ENCODE data around the gene GPX3. TPM values are rescaled to one million over a fixed set of nuclear protein-coding genes. Genes with fewer than 3 reads are reported as not detected.
A peak's percentile ranks its signal among the peaks of the same experiment; 100 is the strongest.

GPX3 gene
- total RNA-seq, 2 experiments from 2014 or later = not detected

DNA sequence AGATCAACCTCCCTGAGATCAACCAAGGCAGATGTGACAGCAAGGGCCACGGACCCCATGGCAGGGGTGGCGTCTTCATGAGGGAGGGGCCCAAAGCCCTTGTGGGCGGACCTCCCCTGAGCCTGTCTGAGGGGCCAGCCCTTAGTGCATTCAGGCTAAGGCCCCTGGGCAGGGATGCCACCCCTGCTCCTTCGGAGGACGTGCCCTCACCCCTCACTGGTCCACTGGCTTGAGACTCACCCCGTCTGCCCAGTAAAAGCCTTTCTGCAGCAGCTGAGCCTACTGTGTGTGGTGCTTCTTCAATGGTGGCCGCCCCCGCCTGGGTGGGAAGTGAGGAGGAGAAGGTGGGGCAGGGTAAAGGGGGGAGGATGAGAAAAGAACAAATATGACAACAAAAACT, 8.3 kb downstream of the GPX3 start:
- H3K4me1 Mint-ChIP-seq (ENCODE audit: low read depth) = peaks cover 6% of the 10 kb centered on the region
- ChIA-PET CTCF (no interaction called here), POLR2A (no interaction called here)
- H3K27ac Mint-ChIP-seq = no peak overlapping the region
- intact Hi-C loops (cut with micrococcal nuclease) = no loop called here
- no peaks in the 10 kb centered on the region for H3K9me3 Mint-ChIP-seq
- H3K4me3 Mint-ChIP-seq = no peak overlapping the region
- no peak for DNase-seq
- H3K27me3 Mint-ChIP-seq = no peaks in the 10 kb centered on the region
- peaks cover 64% of the 10 kb centered on the region for H3K36me3 Mint-ChIP-seq

DNA sequence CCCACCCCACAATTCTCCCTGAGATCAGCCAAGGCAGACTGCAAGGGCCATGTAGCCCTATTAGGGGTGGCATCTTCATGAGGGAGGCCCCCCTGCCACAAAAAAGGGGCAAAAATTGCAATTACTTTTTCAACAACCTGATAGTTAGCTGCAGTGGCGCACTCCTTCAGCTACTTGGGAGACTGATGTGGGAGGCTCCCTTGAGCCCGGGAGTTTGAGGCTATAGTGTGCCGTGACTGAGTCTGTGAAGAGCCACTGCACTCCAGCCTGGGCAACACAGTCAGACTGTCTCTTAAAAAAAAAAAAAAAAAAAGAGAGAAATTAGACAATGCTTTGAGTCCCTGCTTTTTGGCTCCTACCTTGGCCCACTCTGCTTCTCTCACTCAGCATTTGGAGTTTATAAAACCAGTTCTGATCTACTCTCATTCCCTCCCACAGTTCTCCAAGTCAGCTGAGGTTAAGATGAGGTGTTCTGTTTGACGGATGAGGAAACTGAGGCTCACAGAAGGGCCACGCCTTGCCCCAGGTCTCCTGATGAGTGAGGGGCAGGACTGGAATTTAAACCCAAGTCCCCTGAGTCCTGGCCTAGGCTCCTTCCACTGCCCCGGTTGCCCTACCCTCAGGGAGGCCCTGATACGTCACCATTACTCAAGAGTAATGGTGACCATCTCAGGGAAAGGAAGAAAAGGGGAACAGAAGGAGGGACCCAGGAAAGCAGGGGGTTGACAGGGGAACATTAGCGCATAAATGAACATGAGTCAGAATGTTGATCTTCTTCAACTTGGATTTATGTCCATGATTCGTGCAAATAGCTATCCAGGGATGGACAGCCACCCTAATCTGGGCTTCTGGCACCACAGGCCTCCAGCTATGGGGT, 9.0 kb downstream of the GPX3 start:
- ChIA-PET CTCF (no interaction called here), POLR2A (no interaction called here)
- DNase-seq = no peak
- H3K27ac Mint-ChIP-seq = peak overlapping the region; percentile 52
- H3K36me3 Mint-ChIP-seq = peaks cover 69% of the 10 kb centered on the region
- H3K4me3 Mint-ChIP-seq = no peak overlapping the region
- peaks cover 6% of the 10 kb centered on the region for H3K4me1 Mint-ChIP-seq (ENCODE audit: low read depth)
- intact Hi-C loops (cut with micrococcal nuclease) = no loop called here
- no peaks in the 10 kb centered on the region for H3K9me3 Mint-ChIP-seq
- H3K27me3 Mint-ChIP-seq = no peaks in the 10 kb centered on the region

DNA sequence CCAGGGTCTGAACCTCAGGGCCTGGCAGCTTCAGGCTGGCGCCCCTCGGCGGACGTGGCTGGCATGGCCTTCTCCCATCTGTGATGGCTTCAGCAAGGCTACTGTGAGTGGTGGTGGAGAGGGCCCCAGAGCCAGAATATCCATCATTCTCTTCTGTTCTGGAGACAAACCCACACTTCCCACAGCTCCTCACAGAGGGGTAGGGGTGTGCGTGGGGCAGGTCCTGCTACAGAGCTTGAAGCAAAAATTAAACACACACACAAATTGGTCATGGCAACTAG, 9.6 kb downstream of the GPX3 start:
- intact Hi-C loops (cut with micrococcal nuclease) = no loop called here
- no peaks in the 10 kb centered on the region for H3K9me3 Mint-ChIP-seq
- ChIA-PET CTCF (no interaction called here), POLR2A (interaction anchor here (0.6 kb wide), 1 partner anchor 43 kb away, joined by 3 read pairs; no protein-coding TSS in a partner anchor)
- H3K27me3 Mint-ChIP-seq = no peaks in the 10 kb centered on the region
- H3K4me1 Mint-ChIP-seq (ENCODE audit: low read depth) = peaks cover 2% of the 10 kb centered on the region
- no peak for DNase-seq
- H3K4me3 Mint-ChIP-seq = no peak overlapping the region
- H3K27ac Mint-ChIP-seq = no peak overlapping the region
- peaks cover 74% of the 10 kb centered on the region for H3K36me3 Mint-ChIP-seq

DNA sequence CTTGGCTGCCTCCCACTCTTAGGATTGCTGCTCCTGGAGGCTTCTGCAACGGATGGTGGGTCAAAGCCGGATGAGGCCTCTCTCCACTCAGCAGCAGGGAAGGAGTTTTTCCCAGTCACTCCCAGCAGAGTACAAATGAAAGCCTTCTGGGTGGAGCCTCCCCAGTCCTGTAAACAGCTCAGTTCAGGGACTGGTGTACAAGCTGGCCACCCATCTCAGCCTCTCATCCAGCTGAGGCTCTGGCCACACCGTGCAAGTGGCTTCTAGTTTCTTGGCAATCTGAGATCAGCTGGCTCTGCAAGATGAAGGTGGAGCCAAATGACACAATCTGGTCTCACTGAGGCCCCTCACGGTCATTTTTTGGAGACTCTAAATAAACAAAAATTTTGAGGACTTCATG, 10.0 kb downstream of the GPX3 start:
- no peaks in the 10 kb centered on the region for H3K27me3 Mint-ChIP-seq
- H3K4me1 Mint-ChIP-seq (ENCODE audit: low read depth) = peaks cover 2% of the 10 kb centered on the region
- peaks cover 78% of the 10 kb centered on the region for H3K36me3 Mint-ChIP-seq
- DNase-seq = no peak
- ChIA-PET POLR2A (interaction anchor here (0.6 kb wide), 1 partner anchor 42 kb away, joined by 3 read pairs; no protein-coding TSS in a partner anchor), CTCF (no interaction called here)
- intact Hi-C loops (cut with micrococcal nuclease) = no loop called here
- no peak overlapping the region for H3K27ac Mint-ChIP-seq
- no peaks in the 10 kb centered on the region for H3K9me3 Mint-ChIP-seq
- H3K4me3 Mint-ChIP-seq = no peak overlapping the region

DNA sequence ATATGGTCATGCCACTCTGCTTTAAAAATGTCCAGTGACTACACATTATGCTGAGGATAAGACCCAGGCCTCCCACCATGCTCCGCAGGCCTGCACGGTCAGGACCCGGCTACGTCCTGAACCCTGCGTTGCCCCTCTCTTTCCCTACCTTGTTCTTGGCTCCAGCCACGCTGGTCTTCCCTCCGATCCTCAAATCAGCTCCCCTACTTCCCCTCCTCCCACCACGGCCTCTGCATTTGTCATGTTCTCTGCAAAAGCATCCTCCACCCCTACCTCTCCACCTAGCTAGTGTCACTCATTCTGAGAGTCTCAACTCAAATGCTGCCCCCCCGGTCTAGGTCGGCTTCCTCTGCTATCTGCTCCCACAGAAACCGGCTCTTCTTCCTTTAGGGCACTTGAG, 11.2 kb downstream of the GPX3 start:
- Mint-ChIP-seq H3K27ac (peak overlapping the region; percentile 38), H3K27me3 (no peaks in the 10 kb centered on the region), H3K9me3 (no peaks in the 10 kb centered on the region), H3K4me1 (ENCODE audit: low read depth) (peaks cover 2% of the 10 kb centered on the region), H3K36me3 (peaks cover 84% of the 10 kb centered on the region), H3K4me3 (no peak overlapping the region)
- intact Hi-C loops (cut with micrococcal nuclease) = no loop called here
- POLR2A ChIA-PET = no interaction called here
- CTCF ChIA-PET = interaction anchor here (0.8 kb wide), 1 partner anchor 133 kb away, joined by 3 read pairs; no protein-coding TSS in a partner anchor
- no peak for DNase-seq

DNA sequence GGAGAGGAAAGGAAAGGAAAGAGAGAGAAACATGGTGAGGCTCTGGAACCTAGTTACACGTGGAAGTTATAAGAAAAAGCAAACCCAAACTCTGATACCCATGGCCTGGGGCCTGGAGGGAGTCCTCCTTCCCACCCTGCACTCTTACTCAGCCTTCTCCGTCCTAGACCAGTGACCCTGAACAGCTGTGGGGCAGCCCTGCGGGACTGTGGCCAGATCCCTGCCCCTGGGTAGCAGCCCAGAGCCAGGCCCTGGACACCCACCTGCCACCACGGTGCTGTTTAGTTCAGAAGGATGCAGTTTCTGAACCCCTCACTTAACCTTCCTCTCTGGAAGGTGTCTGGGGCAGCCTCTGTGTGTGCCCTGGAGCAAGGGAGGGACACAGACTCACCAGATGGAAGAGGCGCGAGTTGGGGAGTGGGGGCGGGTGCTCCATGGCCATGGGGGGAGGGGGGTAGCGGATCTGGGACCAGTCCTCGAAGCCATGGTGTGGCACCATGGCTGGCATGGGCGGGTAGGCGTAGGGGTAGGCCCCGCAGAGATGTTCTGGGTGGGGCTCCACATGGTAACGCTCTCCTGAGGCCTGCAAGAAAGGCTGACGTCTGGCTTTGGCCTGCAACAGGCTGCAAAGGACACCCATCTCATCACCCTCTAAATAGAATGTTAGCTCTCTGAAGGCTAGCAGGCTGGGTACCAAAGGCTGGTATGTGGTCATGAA, 13.0 kb downstream of the GPX3 start:
- H3K4me1 Mint-ChIP-seq (ENCODE audit: low read depth) = peaks cover 1% of the 10 kb centered on the region
- ChIA-PET CTCF (interaction anchor here (1.8 to 2.0 kb wide), 2 partner anchors 15 to 82 kb away, joined by 7 to 8 read pairs; no protein-coding TSS in a partner anchor), POLR2A (no interaction called here)
- no peak overlapping the region for H3K27ac Mint-ChIP-seq
- H3K4me3 Mint-ChIP-seq = no peak overlapping the region
- H3K36me3 Mint-ChIP-seq = peaks cover 87% of the 10 kb centered on the region
- intact Hi-C loops (cut with micrococcal nuclease) = no loop called here
- DNase-seq = no peak
- H3K9me3 Mint-ChIP-seq = no peaks in the 10 kb centered on the region
- no peaks in the 10 kb centered on the region for H3K27me3 Mint-ChIP-seq

DNA sequence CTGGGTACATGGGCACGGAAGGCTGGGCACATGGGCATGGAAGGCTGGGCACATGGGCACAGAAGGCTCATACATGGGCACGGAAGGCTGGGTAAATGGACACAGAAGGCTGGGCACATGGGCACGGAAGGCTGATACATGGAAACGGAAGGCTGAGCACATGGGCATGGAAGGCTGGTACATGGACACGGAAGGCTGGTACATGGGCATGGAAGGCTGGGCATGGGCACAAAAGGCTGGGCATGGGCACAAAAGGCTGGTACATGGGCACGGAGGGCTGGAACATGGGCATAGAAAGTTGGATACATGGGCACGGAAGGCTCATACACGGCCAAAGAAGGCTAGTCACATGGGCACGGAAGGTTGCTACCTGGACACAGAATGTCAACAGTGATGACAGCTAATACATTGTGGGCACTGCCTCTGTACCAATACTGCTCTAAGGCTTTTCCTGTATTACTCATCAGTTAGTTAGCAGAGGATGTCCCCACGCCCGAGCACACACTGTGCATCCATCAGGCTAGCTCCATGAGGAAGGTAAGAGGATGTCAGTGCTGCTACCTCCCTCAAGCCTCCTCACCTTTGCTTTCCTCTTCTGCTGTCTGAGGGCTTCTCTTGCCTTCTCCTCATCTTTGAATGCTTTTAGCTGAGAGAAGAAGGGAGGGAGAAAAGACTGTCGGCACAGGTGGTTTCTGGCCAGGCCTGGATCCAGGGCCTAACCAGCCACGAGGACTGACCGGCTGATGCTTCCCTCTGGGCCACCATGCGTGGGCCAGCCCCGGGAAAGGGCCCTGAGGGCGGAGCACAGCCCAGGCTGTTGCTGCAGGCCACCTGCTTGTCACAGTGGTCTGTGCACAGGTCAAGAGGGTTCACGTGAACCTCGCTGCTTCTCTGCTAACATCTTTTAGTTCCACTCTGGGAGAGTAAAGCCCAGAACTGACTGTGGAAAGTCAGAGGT, 14.3 kb downstream of the GPX3 start:
- no peaks in the 10 kb centered on the region for H3K27me3 Mint-ChIP-seq
- no peak overlapping the region for H3K4me3 Mint-ChIP-seq
- no peak for DNase-seq
- peaks cover 78% of the 10 kb centered on the region for H3K36me3 Mint-ChIP-seq
- H3K27ac Mint-ChIP-seq = no peak overlapping the region
- H3K4me1 Mint-ChIP-seq (ENCODE audit: low read depth) = peaks cover 10% of the 10 kb centered on the region
- CTCF ChIA-PET = interaction anchor here (0.8 to 2.0 kb wide), 3 partner anchors 13 to 81 kb away, joined by 3 to 8 read pairs (median 3); no protein-coding TSS in a partner anchor
- POLR2A ChIA-PET = no interaction called here
- intact Hi-C loops (cut with micrococcal nuclease) = no loop called here
- no peaks in the 10 kb centered on the region for H3K9me3 Mint-ChIP-seq

DNA sequence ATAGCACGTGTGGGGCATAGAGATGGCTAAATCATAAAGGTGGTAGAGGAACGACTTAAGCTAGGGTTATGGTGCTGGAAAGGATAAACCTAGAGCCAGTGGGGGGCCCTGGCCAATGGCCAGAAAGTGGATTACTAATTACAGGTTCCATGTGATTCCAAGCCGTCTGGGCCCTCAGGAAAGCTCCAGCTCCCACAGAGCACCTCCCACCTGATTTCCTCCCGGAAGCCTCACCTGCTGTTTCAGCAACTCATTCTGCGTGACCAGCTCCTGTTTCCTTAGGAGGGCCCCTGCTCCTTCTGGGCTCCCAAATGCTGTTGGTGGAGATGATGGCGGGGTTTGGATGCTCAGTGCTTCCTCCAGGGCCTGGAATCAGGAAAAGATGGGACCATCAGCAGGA, 16.2 kb downstream of the GPX3 start:
- Mint-ChIP-seq H3K9me3 (no peaks in the 10 kb centered on the region), H3K27ac (no peak overlapping the region), H3K27me3 (no peaks in the 10 kb centered on the region), H3K4me1 (ENCODE audit: low read depth) (peaks cover 10% of the 10 kb centered on the region), H3K4me3 (no peak overlapping the region), H3K36me3 (peaks cover 72% of the 10 kb centered on the region)
- POLR2A ChIA-PET = no interaction called here
- DNase-seq = no peak
- CTCF ChIA-PET = interaction anchor here (0.5 to 7.9 kb wide), 3 partner anchors 15 to 78 kb away, joined by 3 to 47 read pairs (median 3); no protein-coding TSS in a partner anchor
- intact Hi-C loops (cut with micrococcal nuclease) = no loop called here

DNA sequence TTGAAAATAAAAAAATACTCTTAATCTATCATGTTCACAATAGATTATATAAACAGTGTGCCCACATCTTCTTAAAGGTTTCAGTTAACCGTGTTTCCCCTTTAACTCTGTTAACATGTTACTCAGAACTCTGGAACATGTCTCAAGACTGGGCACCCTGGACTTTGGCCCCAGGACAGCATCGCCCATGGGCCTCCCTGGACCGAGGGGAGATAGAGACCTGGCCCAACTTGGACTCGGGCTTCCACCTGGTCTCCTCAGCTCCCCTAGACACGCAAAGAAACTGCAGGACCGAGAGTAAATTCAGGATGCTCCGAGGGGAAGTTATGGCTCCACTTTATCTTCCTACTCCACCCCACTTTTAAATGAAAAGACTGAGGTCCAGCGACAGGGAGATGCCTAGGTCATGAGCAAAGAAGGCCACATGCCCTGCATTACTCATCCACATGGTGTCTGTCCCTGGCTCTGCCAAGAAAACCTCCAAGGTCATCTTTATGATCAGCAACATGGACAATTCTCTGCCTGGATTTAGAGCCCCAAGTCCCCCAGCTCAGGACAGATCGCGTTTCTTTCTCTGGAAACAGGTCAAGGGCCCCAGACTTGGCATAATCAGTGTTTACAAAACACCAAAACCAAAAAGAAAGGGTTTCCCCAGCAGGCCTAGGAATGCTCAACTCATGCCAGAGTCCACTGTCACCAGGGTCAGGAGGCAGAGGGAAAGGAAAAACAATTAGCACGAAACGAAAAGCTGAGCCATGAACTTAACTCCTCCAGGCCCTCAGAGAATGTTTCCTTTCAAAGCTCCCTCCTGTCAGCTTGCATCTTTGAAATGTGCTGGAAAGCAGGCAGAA, 17.4 kb downstream of the GPX3 start:
- H3K27ac Mint-ChIP-seq = no peak overlapping the region
- intact Hi-C loops (cut with micrococcal nuclease) = no loop called here
- H3K27me3 Mint-ChIP-seq = no peaks in the 10 kb centered on the region
- H3K4me1 Mint-ChIP-seq (ENCODE audit: low read depth) = peaks cover 10% of the 10 kb centered on the region
- POLR2A ChIA-PET = no interaction called here
- no peak overlapping the region for H3K4me3 Mint-ChIP-seq
- H3K36me3 Mint-ChIP-seq = peaks cover 74% of the 10 kb centered on the region
- CTCF ChIA-PET = interaction anchor here (1.9 to 7.9 kb wide), 3 partner anchors 10 to 77 kb away, joined by 8 to 47 read pairs (median 11); no protein-coding TSS in a partner anchor
- H3K9me3 Mint-ChIP-seq = no peaks in the 10 kb centered on the region
- DNase-seq = no peak

DNA sequence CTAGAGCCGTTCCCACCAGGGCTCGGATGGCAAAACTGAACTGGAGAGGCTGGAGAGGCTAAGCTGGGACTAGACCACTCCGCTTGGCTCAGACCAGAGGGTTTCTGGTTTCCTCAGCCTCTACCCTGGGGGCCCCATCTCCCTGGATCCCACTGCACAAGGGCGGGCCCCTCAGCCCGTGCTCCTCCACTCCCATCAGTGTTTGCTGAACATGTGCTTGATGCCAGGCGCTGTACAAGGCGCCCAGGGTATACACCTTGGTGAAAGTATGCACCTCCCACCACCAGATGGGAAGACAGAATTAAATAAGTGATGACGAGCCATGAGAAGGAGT, 18.0 kb downstream of the GPX3 start:
- POLR2A ChIA-PET = interaction anchor here (1.2 kb wide), 1 partner anchor 11 kb away, joined by 3 read pairs; no protein-coding TSS in a partner anchor
- Mint-ChIP-seq H3K36me3 (peaks cover 76% of the 10 kb centered on the region), H3K9me3 (no peaks in the 10 kb centered on the region), H3K4me1 (ENCODE audit: low read depth) (peaks cover 10% of the 10 kb centered on the region), H3K4me3 (no peak overlapping the region), H3K27me3 (no peaks in the 10 kb centered on the region), H3K27ac (peak overlapping the region; percentile 44)
- intact Hi-C loops (cut with micrococcal nuclease) = no loop called here
- DNase-seq = no peak
- CTCF ChIA-PET = interaction anchor here (1.2 to 7.9 kb wide), 4 partner anchors 10 to 127 kb away, joined by 4 to 47 read pairs (median 10); no protein-coding TSS in a partner anchor

DNA sequence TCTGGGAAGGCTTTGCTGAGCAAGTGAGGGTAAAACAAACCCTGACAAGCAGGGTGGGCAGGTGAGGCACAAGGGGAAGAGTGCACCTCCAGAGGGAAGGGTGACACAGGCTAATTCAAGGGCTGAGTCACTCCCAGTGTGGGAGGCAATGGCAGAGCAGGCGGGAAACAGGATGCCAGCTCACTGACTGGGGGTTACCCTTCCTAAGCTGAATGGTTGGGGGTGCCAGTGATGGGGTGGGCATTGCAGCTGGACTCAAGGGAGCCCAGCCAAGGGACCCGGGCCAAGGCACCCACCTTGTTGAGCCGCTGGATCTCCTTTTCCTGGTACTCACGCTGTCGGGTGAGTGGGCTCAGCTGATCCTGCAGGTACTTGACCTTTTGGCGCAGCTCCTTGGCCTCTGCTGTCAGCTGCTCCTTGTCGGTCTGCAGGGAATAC, 18.4 kb downstream of the GPX3 start:
- Mint-ChIP-seq H3K4me1 (ENCODE audit: low read depth) (peaks cover 10% of the 10 kb centered on the region), H3K36me3 (peaks cover 74% of the 10 kb centered on the region), H3K9me3 (no peaks in the 10 kb centered on the region), H3K27ac (peak overlapping the region; percentile 44), H3K27me3 (no peaks in the 10 kb centered on the region), H3K4me3 (no peak overlapping the region)
- ChIA-PET POLR2A (interaction anchor here (1.1 to 1.2 kb wide), 2 partner anchors 10 to 48 kb away, joined by 3 read pairs; no protein-coding TSS in a partner anchor), CTCF (interaction anchor here (1.2 to 7.9 kb wide), 4 partner anchors 9 to 126 kb away, joined by 4 to 47 read pairs (median 10); no protein-coding TSS in a partner anchor)
- peak; percentile 68 for DNase-seq
- intact Hi-C loops (cut with micrococcal nuclease) = no loop called here

All from activated CD4-positive, alpha-beta memory T cell treated with anti-CD3 and anti-CD28 coated beads for 36 hours (primary cell).